GM12872 (cell line): ENCODE measurements around the gene KLHDC8A.
A peak's percentile ranks its signal among the peaks of the same experiment; 100 is the strongest.

ENCODE experiments used
- CTCF ChIP-seq: IDR thresholded peaks from 3 replicates; pipeline ENCODE4 v1.5.1; 2011; ENCODE audit warnings: low read depth, mild to moderate bottlenecking, low read length, moderate library complexity; ENCODE audit not compliant: insufficient read depth

Gene KLHDC8A

GRCh38 chr1:205356440-205357139, at the start of gene KLHDC8A:
Gene KLHDC8A, minus strand, starts transcription at chr1:205356922. Its CDS starts 13,318 bp downstream, at chr1:205343604.
- TF ChIP-seq CTCF: no peak

DNA sequence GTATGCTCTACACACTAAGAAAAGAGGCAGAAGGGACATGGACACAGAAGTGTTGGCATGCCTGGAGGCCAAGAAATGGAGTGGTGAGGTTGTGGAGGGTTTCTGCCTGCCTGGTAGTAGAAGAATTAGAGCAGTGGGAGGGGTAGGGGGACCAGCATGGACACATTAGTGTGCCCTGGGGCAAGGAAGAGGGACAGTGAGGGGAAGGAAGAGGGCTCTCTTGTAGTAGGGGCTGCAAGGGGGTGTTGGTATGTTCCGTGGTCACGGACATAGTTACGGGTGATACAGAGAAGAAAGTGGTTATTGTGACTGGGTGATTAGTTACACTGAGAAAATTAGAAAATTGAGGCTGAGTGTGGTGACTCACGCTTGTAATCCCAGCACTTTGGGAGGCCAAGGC, 41.9 kb upstream of the KLHDC8A start:
- no peak for TF ChIP-seq CTCF

GRCh38 chr1:205396967-205397616, 40.4 kb upstream of the KLHDC8A start:
- peak; percentile 76 for TF ChIP-seq CTCF

- no peak for TF ChIP-seq CTCF
Measured at GRCh38 chr1:205395616-205396015, 38.9 kb upstream of the KLHDC8A start.

DNA sequence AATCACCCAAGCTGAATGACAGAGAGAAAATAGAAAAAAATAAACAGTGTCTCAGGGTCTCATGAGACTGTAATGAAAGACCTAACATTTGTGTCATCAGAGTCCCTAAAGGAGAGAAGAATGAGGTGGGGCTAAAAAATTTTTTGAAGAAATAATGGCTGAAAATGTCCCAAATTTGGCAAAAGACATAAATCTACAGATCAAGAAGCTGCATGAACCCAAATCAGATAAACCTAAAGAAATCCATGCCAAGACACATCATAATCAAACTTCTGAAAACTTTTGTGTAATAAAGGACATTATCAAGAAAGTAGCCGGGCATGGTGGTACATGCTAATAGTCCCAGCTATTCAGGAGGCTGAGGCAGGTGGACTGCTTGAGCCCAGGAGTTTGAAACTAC, 35.9 kb upstream of the KLHDC8A start:
- no peak for TF ChIP-seq CTCF

DNA sequence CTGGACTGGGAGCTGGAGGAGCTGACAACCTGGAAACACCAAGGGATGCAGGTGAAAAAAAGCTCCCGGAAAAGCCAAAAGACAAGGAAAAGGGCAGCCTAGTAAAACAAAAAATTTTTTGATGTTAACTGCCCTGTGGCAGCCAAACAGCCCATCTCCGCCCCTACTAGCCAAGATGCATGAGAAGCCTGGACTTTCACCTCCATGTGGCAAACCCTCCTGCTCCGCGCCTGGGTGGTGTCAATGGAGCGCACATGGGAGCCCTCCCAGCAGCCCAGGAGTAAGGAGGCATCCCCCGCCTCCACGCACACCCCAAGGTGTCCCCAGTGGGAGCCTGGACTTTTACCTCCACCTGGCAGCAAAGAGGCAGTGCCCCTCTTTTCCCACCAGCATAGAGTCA, 34.7 kb upstream of the KLHDC8A start:
- no peak for TF ChIP-seq CTCF

- TF ChIP-seq CTCF: no peak
Measured at GRCh38 chr1:205387845-205388244, 31.1 kb upstream of the KLHDC8A start.
